Middle frontal gyrus (tissue), 1 donor: ENCODE data around the gene CEL.
"Not testable (repeated sequence)": the region's sequence is repeated elsewhere in the genome, so short reads cannot be mapped to it uniquely, and the experiment has no call there.

Experiments
- DNase-seq: peaks from one replicate; pipeline ENCODE4 v3.0.0-alpha.2; 2015; ENCODE audit warnings: low spot score; ENCODE audit errors: extremely low spot score

Gene CEL

DNA sequence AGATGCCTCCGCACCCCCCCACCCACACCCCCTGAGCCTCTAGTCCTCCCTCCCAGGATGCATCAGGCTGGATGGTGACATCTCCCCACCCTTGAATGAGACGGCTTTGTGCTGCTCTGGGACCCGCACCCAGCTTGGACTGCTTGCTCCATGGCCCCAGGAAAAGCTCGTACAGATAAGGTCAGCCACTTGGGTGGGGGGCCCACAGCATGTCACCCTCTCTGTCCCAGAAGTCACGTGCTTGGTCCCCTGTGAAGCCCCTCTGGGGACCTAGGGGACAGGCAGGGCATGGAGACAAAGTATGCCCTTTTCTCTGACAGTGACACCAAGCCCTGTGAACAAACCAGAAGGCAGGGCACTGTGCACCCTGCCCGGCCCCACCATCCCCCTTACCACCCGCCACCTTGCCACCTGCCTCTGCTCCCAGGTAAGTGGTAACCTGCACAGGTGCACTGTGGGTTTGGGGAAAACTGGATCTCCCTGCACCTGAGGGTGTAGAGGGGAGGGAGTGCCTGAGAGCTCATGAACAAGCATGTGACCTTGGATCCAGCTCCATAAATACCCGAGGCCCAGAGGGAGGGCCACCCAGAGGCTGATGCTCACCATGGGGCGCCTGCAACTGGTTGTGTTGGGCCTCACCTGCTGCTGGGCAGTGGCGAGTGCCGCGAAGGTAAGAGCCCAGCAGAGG, 20.3 kb downstream of the CEL start:
- not testable (repeated sequence) for DNase-seq

DNA sequence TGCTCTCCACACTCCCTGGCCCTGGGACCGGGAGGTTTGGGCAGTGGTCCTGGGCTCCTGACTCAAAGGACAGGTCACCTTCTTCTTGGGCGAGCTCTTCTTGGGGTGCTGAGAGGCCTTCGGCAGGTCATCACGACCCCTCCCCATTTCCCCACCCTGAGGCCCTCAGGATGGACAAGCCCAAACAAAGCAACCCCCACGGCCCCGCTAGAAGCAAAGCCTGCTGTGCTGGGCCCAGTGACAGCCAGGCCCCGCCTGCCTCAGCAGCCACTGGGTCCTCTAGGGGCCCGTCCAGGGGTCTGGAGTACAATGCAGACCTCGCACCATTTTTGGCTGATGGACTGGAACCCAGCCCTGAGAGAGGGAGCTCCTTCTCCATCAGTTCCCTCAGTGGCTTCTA, 21.9 kb downstream of the CEL start:
- not testable (repeated sequence) for DNase-seq

DNA sequence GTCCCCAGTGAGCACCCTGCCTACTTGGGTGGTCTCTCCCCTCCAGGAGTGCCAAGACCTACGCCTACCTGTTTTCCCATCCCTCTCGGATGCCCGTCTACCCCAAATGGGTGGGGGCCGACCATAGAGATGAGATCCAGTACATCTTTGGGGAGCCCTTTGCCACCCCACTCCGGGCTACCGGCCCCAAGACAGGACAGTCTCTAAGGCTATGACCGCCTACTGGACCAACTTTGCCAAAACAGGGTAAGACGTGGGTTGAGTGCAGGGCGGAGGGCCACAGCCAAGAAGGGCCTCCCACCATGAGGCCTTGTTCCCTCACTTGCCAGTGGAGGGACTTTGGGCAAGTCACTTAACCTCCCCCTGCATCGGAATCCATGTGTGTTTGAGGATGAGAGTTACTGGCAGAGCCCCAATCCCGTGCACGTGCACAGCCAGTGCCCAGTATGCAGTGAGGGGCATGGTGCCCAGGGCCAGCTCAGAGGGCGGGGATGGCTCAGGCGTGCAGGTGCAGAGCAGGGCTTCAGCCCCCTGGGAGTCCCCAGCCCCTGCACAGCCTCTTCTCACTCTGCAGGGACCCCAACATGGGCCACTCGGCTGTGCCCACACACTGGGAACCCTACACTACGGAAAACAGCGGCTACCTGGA, 24.6 kb downstream of the CEL start:
- DNase-seq = not testable (repeated sequence)

DNA sequence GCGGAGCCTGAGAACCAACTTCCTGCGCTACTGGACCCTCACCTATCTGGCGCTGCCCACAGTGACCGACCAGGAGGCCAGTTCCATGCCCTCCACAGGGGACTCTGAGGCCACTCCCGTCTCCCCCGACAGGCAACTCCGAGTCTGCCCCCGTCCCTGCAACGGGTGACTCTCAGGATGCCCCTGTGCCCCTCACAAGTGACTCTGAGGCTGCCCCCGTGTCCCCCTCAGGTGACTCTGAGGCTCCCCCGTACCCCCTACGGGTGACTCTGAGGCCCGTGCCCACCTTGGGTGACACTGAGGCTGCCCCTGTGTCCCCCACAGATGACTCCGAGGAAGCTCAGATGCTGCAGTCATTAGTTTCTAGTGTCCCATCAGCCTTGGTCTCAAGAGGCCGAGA, 25.1 kb downstream of the CEL start:
- DNase-seq = no peak

DNA sequence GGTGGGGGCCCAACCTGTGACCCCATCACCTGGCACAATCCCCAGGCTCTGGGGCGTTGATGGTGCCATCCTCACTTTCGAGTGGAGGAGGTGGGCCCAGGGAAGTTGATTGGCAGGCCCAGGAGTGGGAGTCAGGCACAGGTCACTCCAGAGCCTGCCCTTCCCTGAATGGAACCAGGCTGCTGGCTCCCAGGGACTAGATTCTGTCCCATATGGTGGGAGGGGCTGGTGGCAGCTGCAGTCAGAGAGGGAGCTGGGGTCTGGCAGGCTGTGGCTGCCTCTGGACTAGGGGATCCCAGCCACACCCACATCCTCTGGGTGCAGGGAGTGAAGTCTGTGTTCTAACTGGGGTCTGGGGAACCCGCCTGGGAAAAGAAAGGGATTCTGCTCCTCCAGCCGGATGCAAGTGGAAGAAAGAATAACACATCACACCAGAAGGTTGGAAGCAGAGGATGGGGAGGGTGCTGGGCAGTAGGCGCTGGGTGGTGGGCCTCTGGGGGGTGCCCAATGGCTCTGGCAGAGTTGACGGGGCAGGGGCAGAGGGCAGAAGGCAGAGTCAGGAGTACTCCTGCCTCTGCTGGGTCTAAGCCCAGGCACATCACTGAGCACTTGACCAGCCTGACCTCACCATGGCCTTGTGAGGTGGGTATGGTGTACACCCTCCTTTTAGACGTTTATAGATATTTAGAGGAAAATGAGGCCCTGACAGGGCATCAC, 25.8 kb downstream of the CEL start:
- no peak for DNase-seq

DNA sequence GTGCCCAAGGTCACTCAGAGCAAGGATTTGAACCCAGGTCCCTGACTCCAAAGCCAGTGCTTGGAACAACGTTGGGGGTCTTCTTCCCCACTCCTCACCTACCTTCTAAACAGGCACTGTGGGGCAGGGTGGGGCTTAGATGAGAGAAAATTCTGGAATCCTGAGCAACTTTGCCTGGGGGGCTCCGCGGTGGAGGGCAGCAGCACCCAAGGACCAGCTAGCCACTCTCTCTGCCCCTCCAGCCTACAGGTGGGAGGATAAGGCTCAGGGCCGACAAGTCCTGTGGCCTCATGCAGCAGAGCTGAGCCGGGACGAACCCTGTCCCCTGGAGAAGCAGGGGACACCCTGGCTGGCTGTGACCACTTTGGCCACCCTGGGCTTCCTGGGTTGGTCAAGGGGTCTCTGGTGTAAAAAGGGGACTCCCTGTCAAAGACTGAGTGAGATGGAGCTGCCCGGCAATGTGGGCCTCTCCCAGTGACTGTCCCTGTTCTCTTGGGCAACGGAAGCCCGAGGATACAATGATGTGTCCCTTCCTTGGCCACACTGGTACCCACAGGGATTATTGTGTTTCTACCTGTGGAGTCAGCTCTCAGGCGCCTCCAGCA, 26.5 kb downstream of the CEL start:
- no peak for DNase-seq

DNA sequence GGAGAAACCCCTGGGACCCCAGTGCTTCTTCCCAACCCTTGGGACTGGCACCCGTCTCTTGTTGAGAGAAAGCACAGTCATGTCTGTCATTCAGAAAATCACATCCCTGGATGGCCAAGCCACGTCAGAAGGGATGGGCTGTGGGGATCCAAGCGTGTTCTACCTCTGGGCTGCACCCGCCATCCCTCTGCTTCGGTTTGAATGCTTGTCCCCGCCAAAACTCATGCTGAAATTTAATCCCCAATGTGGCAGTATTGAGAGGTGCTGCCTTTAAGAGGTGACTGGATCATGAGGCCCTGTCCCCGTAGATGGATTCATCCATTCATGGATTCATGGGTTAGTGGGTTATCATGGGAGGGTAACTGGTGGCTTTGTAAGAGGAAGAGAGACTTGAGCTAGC, 27.0 kb downstream of the CEL start:
- no peak for DNase-seq

DNA sequence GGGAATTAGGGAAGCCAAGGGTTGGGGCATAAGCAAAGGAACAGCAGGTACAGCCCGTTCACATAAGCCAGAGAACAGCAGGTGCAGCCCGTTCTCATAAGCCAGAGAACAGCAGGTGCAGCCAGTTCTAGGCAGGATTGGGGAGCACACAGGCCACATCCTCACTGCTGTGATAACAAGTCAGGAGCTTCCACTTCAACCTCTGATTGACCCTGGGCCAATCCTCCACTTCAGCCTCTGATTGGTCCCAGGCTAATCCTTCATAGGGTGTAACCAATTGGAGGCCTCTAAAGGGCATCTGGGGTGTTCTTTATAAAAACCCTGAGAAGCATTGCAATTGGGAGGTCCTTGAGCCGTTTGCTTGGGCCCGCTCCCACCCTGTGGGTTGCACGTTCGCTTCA, 27.5 kb downstream of the CEL start:
- DNase-seq = no peak

DNA sequence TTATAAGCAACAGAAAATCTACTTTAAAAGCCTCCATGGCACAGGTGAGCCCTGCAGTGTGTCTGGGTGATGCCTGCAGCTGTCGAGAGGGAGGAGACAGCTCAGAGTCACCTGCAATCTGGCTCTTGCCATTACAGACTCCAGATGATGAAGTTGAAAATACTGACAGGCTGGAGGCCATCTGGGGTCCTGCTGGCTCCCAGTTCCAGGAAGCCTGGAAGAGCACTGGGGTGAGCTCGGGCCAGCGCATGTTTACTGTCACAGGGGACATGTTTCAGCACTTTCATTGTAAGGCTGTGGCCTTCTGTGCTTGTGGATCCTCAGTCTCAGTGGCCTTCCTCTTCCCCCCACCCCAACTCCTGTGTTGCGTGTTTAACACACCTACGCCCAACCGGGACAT, 28.4 kb downstream of the CEL start:
- no peak for DNase-seq

DNA sequence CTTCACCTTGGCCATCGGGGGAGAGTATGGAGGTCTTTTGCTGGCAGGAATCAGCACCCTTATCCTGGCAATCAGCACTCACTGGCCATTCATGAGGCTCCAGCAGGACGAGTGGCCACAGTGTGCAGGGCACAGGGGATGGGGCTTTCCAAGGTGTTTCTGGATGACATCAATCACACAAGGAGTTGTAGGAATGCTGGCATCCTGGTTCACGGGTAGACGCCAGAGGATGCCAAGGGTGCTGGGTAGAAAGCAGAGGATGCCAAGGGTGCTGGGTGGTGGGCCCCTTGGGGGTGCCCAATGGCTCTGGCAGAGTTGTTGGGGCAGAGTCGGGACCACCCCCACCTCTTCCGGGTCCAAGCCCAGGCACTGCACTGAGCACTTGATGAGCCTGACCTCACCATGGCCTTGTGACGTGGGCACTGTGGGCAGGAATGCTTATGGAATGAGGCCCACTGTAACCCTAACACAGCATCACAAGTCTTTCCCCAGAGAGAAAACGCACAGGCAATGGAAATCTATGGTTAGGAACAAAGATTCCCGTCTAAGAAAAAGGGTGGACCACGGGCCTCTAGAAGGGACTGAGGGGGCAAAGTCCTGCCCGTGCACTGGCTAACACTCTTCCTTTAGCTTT, 29.1 kb downstream of the CEL start:
- DNase-seq = no peak

DNA sequence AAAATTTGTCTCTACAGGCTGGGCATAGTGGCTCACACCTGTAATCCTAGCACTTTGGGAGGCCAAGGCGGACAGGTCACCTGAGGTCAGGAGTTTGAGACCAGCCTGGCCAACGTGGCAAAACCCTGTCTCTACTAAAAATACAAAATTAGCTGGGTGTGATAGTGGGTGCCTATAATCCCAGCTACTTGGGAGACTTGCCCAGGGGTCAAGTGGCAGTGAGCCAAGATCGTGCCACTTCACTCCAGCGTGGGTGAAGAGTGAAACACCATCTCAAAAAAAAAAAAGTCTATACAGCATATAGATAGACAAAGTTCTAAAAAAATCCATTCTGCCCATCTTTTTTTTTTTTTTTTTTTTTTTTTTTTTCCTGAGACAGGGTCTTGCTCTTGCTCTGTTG, 32.6 kb downstream of the CEL start:
- not testable (repeated sequence) for DNase-seq

DNA sequence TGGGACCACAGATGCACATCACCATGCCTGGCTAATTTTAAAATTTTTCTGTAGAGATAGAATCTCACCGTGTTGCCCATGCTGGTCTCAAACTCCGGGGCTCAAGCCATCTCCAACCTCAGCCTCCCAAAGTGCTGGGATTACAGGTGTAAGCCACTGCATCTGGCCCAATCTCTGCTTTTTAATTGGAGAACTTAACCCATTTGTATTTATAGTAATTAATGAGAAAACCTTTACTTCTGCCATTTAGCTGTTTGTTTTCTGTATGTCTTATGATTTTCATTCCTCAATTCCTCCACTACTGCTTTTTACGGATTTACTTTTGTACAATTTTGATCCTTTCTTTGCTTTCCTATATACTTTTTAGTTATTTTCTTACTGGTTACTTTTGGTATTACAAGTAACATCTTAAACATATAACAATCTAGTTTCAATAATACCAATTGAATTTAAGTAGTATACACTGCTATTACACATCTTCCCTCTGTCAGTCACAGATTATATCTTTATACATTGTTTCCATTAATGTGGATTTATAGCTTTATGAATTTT, 33.1 kb downstream of the CEL start:
- DNase-seq = no peak

DNA sequence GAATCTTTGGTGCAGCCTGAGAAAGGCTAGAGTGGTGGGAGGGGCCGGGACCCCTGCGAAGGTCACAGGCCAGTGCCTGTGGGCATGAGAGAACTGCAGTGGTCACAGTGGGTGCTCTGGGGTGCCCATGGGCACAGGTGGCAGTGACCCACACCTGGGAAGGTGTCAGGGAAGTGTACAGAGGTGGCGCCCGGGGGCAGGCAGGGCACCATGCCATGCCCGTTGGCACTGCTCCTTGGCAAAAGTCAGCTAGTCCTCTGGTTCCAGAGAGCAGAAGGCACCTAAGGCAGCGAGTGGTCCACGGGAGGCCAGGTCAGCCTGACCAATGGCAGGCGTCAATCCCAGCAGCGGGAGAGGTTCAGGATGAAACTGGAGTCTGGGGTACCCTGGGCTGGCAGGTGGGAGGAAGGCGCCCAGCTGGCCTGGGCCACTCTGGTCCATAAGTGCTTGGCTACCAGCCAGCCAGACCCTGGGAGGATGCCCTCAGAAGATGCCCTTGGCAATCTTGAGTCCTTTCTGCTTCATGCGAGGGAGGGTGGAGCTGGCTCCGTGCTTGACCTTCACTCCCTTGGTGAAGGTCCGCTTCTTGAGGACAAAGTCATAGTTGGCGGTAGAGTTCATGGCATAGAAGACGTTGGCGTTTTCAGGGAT, 36.4 kb downstream of the CEL start:
- DNase-seq = no peak

DNA sequence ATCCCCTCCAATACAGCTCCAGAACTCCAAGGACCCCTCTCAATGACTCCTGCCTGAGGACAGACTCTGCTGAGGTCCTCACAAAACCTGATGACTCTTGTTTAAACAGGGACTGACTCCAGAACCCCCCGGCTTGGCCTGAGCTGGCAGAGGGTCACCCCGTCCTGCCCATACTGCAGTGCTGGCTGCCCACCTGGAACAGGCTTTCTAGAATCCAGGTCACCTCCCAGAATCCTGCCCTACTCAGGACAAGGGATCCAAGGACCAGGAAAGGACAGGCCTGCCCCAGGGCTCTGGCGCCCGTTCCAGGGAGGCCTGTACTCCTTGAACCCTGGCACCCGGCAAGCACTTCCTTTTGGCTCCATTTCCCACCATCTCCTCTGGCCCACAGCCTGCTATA, 37.1 kb downstream of the CEL start:
- DNase-seq = no peak

DNA sequence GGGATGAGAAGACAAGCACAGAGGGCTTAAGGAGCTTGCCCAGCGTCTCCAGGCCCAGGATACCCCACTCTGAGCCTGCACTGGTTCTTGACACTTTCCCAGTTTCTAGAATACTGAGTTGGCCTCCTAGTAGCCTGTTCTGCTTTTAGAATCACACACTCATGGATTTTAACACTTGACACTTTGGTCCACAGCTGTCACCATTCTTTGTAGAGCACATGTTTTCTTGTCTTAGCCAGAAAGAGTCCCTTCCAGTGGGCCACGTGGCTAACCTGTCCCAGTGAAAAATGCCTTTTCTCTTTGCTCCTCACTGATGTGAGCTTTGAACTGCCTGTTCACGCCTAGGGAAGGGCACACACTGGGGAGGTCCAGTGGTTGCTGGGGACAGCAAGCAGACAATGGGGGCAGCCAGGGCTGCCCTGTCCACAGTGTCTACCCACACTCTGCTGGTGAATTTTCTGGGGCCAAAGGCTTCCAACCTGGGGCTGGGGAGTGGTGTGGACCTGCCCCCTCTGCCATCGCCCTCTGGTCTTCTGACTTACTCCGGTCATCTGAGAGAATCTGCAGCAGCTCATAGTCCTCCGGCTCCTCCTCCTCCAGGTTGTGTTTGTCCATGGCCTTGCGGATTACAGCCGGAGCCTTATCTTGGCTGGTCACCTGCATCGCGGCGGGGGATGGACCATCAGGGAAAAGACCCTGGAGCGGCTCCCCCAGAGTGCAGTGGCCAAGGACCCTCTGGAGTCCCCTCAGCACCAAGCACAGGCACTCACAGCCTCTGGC, 38.1 kb downstream of the CEL start:
- DNase-seq = no peak

DNA sequence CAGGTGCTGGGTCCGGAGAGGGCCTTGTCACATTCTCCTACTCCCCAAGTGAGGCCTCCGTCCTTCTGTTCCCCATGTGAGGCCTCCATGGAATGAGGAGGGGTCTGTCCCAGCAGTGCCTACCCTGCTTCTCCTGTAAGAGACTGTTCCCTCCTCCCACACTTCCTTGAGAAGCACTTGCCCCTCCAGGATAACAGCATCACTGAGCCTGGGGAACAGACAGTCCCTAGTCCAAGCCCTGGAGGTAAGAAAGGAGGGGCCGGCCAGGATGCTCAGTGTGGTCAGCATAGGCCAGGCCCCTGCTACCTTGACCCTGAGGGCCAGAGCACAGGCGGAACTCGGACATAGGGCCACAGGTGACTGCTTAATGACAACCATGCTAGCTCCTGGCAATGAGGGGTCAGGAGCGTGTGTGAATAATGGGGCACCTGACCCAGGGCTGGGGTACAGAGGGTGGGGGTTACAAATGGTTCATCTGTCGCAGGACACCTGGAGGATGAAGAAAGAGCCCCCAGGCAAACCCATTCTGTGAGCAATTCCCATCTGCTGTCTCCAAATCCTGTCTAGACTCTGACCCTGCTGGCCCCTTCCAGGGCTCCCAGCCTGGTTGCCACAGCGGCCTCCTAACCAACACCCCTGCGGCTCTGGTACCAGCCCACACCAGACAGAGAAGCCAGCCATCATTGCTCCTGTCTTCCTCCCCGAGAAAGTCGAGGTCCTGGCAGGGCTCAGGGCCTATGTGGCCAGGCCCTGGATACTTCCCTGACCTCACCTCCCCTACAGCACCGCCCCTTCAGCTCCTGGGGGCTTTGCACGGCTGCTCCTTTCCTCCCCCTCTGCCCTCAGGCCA, 39.0 kb downstream of the CEL start:
- no peak for DNase-seq

DNA sequence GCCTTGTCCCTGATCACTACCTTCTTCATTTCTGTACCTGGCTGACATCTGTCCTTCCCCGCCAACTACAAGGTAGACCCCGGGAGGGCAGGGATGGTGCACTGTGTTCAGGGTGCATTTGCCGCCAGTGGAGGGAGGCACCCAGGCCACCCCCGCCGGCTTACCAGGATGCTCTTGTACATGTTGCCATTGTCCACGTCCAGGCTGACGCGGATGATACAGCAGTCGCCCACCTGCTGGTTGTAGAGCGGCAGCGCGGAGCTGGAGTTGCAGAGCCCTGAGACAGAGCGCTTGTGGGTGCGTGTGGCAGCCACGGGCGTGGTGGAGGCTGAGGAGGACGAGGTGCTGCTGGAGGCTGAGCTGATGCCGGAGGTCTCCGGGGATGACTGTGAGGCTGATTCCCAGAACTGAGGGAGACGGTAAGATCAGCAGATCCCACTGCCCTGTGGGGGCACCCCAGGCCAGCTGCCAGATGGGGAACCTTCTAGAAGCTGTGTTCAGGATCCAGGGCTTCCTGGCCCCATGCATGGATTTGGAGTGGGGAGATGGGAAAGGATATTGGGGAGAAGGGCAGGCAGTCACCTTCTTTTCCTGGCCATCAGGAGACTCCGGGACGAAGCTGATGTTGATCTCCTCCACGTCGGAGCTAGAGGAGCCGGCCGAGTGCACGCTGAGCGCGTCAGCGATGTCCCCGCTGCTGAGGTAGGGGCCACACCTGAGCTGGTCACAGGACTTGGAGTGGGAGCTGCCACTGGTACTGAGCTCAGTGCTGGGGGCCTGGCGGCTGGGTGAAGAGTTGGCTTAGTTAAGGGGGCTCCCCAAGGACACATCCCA, 39.8 kb downstream of the CEL start:
- no peak for DNase-seq
